Muscle layer of colon (tissue), 2 donors: ENCODE data around the gene FRMD3.

Experiments used
- H3K27ac ChIP-seq: one replicate; pipeline ENCODE4 v1.7.0; 2013; ENCODE audit warnings: low read depth, mild to moderate bottlenecking, low read length, moderate library complexity
- H3K27me3 ChIP-seq, 2 donors: one replicate each; pipeline ENCODE4 v1.7.0; 2013; ENCODE audit warnings: low read length in 2 of 2, mild to moderate bottlenecking in 2 of 2; ENCODE audit not compliant: insufficient read depth in 2 of 2, control insufficient read depth in 1 of 2
- H3K36me3 ChIP-seq: one replicate; pipeline ENCODE4 v1.7.0; 2013; ENCODE audit warnings: mild to moderate bottlenecking, low read length; ENCODE audit not compliant: insufficient read depth
- H3K4me1 ChIP-seq: one replicate; pipeline ENCODE4 v1.7.0; 2013; ENCODE audit warnings: mild to moderate bottlenecking, low read length; ENCODE audit not compliant: insufficient read depth
- H3K4me3 ChIP-seq, 2 donors: one replicate each; pipeline ENCODE4 v1.7.0; 2013; ENCODE audit warnings: low read length in 2 of 2, low read depth in 1 of 2, mild to moderate bottlenecking in 1 of 2, moderate library complexity in 1 of 2
- H3K9ac ChIP-seq: one replicate; pipeline ENCODE4 v1.7.0; 2013; ENCODE audit warnings: low read length
- H3K9me3 ChIP-seq: one replicate; pipeline ENCODE4 v1.7.0; 2013; ENCODE audit warnings: mild to moderate bottlenecking, low read length
- donor health status: abdominal sarcoma.
- donor health status: Adenocarcinoma of cecum.

Gene FRMD3

DNA sequence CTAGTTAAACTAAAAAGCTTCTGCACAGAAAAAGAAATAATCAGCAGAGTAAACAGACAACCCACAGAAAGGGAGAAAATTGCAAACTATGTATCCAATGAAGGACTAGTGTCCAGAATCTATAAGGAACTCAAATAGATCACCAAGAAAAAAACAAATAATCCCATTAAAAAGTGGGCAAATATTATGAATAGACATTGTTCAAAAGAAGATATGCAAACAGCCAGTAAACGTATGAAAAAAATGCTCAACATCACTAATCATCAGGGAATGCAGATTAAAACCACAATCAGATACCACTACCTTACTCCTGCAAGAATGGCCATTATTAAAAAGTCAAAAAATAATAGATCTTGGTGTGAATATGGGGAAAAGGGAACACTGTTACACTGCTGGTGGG is 119.9 kb downstream of the FRMD3 start:
- Histone ChIP-seq H3K9ac (no peak overlapping the region), H3K27ac (no peak overlapping the region), H3K4me1 (no peaks in the 10 kb centered on the region)

DNA sequence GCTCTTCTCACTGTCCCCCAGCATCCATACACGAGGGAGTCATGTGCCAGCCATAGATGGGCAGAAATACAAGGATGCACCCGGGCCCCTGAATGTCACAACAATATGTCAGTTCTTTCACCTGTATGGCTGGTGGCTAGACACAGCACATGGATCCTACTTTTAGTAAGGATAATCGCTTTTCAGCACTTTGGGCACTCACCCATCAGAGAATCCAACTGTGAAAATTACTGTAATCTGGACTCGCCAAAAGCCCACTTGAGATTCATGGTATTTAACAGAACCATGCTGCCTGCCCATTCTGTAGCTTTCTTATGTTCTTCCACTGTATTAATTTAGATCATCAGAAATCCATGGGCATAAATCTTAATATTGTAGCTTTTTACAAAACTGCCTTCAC is 124.8 kb downstream of the FRMD3 start:
- Histone ChIP-seq H3K27me3 (no peaks in the 10 kb centered on the region), H3K36me3 (no peaks in the 10 kb centered on the region), H3K4me1 (no peaks in the 10 kb centered on the region), H3K9ac (no peak overlapping the region), H3K27ac (no peak overlapping the region), H3K9me3 (no peaks in the 10 kb centered on the region), H3K4me3 (no peak overlapping the region)

More for the DNA sequence above, 119.9 kb downstream of the FRMD3 start:
- H3K27me3 ChIP-seq = no peaks in the 10 kb centered on the region
- H3K36me3 ChIP-seq = no peaks in the 10 kb centered on the region
- H3K9me3 ChIP-seq = no peaks in the 10 kb centered on the region
- no peak overlapping the region for H3K4me3 ChIP-seq

DNA sequence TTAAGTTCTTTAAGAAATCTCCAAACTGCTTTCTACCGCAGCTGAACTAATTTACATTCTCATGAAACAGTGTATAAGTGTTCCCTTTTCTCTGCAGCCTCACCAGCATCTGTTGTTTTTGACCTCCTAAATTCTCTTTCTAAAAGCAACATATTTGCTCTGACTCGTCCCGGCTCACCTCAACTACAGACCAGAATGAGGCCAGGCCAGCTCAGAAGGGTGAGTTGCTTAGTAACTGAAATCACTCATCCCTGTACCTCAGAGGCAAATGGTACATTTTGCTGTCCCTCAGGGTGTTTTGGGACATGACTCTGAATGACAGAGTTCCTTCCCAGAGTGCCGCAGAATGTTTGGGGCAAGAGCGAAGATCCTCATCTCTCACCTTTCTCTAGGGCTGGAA is 127.5 kb downstream of the FRMD3 start:
- Histone ChIP-seq H3K9me3 (no peaks in the 10 kb centered on the region), H3K4me1 (no peaks in the 10 kb centered on the region), H3K27me3 (no peaks in the 10 kb centered on the region), H3K4me3 (no peak overlapping the region), H3K36me3 (no peaks in the 10 kb centered on the region), H3K9ac (no peak overlapping the region), H3K27ac (no peak overlapping the region)

DNA sequence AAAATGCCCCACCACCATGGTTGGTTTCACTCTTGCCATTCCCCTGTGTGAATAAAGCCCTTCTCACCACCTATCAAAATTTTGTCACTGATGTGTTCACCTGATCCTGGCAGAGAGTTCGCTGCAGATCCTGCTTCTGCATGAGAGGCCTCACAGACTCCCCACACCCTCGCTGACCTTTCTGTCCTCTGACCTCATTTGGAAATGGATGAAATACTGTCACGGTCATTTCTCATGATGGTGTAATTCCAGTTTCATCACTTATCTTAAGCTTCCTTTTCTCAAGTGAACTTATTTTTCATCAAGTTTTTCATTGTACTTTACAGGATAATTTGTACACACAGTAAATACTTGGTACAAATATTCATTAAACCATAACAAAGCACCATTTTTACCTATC is 131.3 kb downstream of the FRMD3 start:
- Histone ChIP-seq H3K36me3 (no peaks in the 10 kb centered on the region), H3K27ac (no peak overlapping the region), H3K4me1 (no peaks in the 10 kb centered on the region), H3K27me3 (no peaks in the 10 kb centered on the region), H3K9me3 (no peaks in the 10 kb centered on the region), H3K9ac (no peak overlapping the region), H3K4me3 (no peak overlapping the region)

DNA sequence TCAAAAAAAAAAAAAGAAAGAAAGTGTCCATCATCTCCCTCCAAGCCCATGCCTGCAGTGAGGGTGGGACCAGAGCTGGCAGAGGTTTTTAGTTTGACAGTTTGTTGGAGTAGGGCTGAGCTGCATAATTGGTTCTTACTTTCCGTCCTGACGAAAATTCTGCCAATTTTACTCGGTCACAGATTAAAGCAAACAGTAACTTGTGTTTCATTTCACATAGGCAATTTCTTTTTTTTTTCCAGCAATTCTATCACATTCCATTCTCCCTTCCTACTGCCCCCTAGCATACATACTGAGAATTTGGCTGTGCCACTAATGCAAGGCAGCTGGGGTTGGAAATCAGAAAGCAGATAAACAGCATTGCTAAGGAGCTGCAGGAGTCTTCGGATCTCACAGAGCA is 132.4 kb downstream of the FRMD3 start:
- Histone ChIP-seq H3K27me3 (no peaks in the 10 kb centered on the region), H3K4me3 (no peak overlapping the region), H3K9ac (no peak overlapping the region), H3K4me1 (no peaks in the 10 kb centered on the region), H3K27ac (no peak overlapping the region), H3K36me3 (no peaks in the 10 kb centered on the region), H3K9me3 (no peaks in the 10 kb centered on the region)

DNA sequence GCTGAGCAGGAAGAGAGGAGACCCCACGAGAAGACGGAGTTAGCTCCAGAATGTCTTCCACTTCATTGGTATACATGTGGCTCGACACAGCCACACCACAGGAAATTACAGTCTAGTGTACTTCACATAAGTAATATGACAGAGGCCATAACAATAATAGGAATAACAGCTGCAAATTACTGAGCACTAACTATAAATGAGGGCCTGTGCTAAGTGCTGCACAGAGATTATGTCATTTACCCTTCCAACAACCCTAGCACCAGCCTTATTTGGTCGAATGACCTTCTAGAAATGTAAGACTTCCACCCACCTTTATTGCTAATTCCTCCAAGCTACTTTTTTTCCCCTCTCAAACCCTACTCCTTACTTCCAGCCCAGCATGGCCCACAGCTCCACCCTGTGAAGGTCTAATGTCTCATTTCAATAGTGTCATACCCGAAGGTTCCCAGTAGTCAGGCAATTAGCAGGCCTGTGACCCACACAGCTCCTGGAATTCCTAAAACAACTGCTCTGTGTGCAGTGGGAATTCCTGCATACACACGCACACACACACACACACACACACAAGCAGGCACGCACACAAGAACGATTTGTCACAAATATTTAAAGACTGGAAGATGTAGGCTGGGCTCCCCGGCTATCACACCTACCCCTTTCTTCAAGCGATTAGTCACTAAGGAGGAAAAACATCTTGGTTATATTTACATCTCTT is 134.5 kb downstream of the FRMD3 start:
- H3K27ac ChIP-seq = no peak overlapping the region
- no peak overlapping the region for H3K9ac ChIP-seq
- no peak overlapping the region for H3K4me3 ChIP-seq
- H3K36me3 ChIP-seq = no peaks in the 10 kb centered on the region
- no peaks in the 10 kb centered on the region for H3K4me1 ChIP-seq
- H3K9me3 ChIP-seq = no peaks in the 10 kb centered on the region
- no peaks in the 10 kb centered on the region for H3K27me3 ChIP-seq

DNA sequence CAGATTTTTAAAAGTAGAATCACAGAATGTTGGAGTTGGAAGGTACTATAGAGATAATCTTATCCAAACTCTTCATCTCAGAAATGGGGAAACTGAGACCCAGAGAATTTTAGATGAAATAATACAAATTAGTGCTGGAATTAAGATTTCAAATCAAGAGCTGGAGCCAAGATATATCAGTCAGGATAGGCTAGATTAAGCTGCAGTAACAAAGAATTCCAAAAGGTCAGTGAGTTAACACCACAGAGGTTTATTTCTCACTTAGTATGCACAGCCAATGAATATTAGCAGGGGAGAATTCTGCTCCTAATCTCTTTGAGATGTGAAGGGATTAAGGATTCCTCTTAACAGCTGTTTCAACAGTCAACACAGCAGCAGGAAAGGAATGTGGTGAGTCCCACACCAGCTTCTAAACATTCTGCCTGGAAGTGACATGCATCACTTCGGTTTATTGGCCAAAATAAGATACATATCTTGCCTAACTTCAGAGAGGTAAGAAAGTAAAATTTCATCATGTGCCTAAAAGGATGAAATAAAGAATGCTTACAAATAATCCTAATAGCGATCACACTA is 136.8 kb downstream of the FRMD3 start:
- Histone ChIP-seq H3K9me3 (no peaks in the 10 kb centered on the region), H3K36me3 (no peaks in the 10 kb centered on the region), H3K4me3 (no peak overlapping the region), H3K9ac (no peak overlapping the region), H3K27me3 (no peaks in the 10 kb centered on the region), H3K4me1 (no peaks in the 10 kb centered on the region), H3K27ac (no peak overlapping the region)

DNA sequence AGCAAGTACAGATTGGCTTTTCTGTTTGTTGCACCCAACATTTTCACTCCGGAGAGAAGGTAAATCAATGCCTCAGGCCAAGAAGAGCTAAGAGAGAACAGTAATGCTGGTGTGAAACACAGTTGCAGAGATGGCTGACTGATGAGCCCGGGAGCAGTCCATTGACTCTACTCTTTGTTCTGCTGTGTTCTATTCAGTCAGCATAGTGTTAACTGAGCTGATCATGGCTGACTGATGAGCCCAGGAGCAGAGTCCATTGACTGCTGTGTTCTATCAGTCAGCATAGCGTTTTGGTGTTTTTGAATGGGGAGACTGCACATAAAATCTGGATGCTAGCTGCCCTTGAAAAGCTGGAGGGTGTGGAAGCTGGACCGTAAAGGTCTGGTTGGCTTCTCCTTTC is 141.4 kb downstream of the FRMD3 start:
- H3K9me3 ChIP-seq = no peaks in the 10 kb centered on the region
- no peak overlapping the region for H3K4me3 ChIP-seq
- no peak overlapping the region for H3K27ac ChIP-seq
- no peak overlapping the region for H3K9ac ChIP-seq
- H3K4me1 ChIP-seq = no peaks in the 10 kb centered on the region
- no peaks in the 10 kb centered on the region for H3K36me3 ChIP-seq
- no peaks in the 10 kb centered on the region for H3K27me3 ChIP-seq

DNA sequence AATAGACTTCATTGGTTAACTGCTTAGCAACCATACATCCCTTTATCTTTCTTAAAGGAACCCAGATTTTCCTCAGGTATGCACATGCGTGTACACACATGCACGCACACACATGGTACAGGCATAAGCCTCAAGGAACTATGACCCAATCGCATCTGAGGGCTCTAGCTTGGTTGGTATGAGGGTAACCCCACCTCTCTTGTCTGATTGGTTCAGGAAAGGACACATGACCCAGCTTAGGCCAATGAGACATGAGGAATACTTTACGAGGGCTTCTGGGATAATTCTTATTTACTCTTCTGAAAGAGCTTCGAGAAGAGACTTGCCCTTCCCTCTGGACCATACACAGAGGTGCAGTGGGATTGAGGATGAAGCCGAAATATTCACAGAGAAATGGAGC is 141.9 kb downstream of the FRMD3 start:
- Histone ChIP-seq H3K4me3 (no peak overlapping the region), H3K27me3 (no peaks in the 10 kb centered on the region), H3K36me3 (no peaks in the 10 kb centered on the region), H3K9me3 (no peaks in the 10 kb centered on the region), H3K9ac (no peak overlapping the region), H3K4me1 (no peaks in the 10 kb centered on the region), H3K27ac (no peak overlapping the region)

DNA sequence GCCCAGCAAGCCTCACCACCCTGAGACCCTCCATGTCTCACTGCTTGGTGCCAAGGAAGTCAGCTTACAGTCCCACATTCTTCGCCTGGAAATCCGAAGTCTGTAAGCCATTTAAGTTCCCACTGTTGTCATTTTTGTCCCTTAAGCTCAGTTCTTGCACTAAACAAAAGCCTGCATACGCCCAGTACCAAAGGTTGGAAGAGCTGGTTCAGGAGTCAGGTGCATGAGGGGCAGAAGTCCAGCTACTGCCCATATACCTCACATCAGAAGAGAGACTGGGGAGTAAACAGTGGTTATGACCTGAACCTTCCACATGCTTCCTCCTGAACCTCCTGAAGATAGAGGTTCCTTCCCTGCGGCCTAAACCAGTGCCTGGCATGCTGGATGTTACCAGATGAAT is 146.0 kb downstream of the FRMD3 start:
- Histone ChIP-seq H3K9me3 (no peaks in the 10 kb centered on the region), H3K4me3 (no peak overlapping the region), H3K27ac (no peak overlapping the region), H3K9ac (no peak overlapping the region), H3K27me3 (no peaks in the 10 kb centered on the region), H3K36me3 (no peaks in the 10 kb centered on the region), H3K4me1 (no peaks in the 10 kb centered on the region)

DNA sequence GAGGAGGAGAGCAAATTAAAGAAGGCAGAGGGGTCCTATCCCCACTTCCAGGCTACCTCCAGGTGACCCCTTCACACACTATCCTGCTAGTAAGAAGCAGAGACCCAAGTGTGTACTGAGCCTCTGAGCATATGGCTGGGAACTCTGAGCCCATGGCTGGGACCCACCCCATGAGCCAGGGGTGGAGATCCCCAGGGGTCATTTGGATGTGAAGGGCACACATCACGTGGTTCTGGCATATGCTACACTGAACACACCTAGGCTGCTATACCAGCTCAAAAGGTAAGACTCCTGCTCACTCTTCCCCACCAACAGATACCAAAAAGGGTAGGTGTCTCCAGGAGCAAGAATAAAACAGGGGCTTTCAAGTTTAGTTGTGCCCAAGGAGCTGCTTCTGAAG is 149.9 kb downstream of the FRMD3 start:
- no peaks in the 10 kb centered on the region for H3K9me3 ChIP-seq

More for the DNA sequence above, 149.9 kb downstream of the FRMD3 start:
- no peaks in the 10 kb centered on the region for H3K4me1 ChIP-seq
- no peak overlapping the region for H3K27ac ChIP-seq
- no peaks in the 10 kb centered on the region for H3K27me3 ChIP-seq
- H3K9ac ChIP-seq = no peak overlapping the region
- no peak overlapping the region for H3K4me3 ChIP-seq
- no peaks in the 10 kb centered on the region for H3K36me3 ChIP-seq
